Measurements from ENCODE around the gene SQSTM1.
"Not testable (repeated sequence)": the region's sequence is repeated elsewhere in the genome, so short reads cannot be mapped to it uniquely, and the experiment has no call there.

The SQSTM1 gene

GRCh38 chr5:179820483-179821297 is at the start of gene SQSTM1:
Gene SQSTM1 (plus strand): TSS chr5:179820905. CDS start chr5:179820937, 32 bp downstream.
- peak; percentile 23 to 75 for DNase-seq

GRCh38 chr5:179771311-179771895 is 49.3 kb upstream of the SQSTM1 start:
- DNase-seq: no peak

- DNase-seq: no peak
Observed at GRCh38 chr5:179772351-179772750, 48.4 kb upstream of the SQSTM1 start.

GRCh38 chr5:179773686-179774040 is 47.0 kb upstream of the SQSTM1 start:
- DNase-seq: no peak

GRCh38 chr5:179774442-179774841 is 46.3 kb upstream of the SQSTM1 start:
- DNase-seq: no peak

- no peak for DNase-seq
Observed at GRCh38 chr5:179776411-179776938, 44.2 kb upstream of the SQSTM1 start.

GRCh38 chr5:179777456-179777855 is 43.2 kb upstream of the SQSTM1 start:
- no peak for DNase-seq

GRCh38 chr5:179777909-179778308 is 42.8 kb upstream of the SQSTM1 start:
- DNase-seq: no peak

- no peak for DNase-seq
Observed at GRCh38 chr5:179778591-179778990, 42.1 kb upstream of the SQSTM1 start.

GRCh38 chr5:179779826-179780225 is 40.9 kb upstream of the SQSTM1 start:
- DNase-seq: no peak

GRCh38 chr5:179780362-179780761 is 40.3 kb upstream of the SQSTM1 start:
- DNase-seq: no peak

- no peak for DNase-seq
Observed at GRCh38 chr5:179781846-179782245, 38.9 kb upstream of the SQSTM1 start.

GRCh38 chr5:179783128-179783527 is 37.6 kb upstream of the SQSTM1 start:
- no peak for DNase-seq

GRCh38 chr5:179786861-179787260 is 33.8 kb upstream of the SQSTM1 start:
- DNase-seq: no peak

GRCh38 chr5:179788193-179788854 is 32.4 kb upstream of the SQSTM1 start:
- DNase-seq: no peak

- not testable (repeated sequence) for DNase-seq
Observed at GRCh38 chr5:179789278-179789677, 31.4 kb upstream of the SQSTM1 start.

- DNase-seq: no peak
Observed at GRCh38 chr5:179791881-179792611, 28.7 kb upstream of the SQSTM1 start.

GRCh38 chr5:179792612-179793467 is 27.9 kb upstream of the SQSTM1 start:
- no peak for DNase-seq

- no peak for DNase-seq
Observed at GRCh38 chr5:179793468-179794139, 27.1 kb upstream of the SQSTM1 start, which contains the start of gene LTC4S. Gene LTC4S (plus strand): TSS chr5:179793986. CDS start chr5:179794081, 95 bp downstream.

GRCh38 chr5:179794171-179794570 is 26.5 kb upstream of the SQSTM1 start:
- no peak for DNase-seq

GRCh38 chr5:179794575-179794974 is 26.1 kb upstream of the SQSTM1 start:
- DNase-seq: no peak

All from NCI-H524 (cell line).